ENCODE data around the gene SNRNP70.

DNA sequence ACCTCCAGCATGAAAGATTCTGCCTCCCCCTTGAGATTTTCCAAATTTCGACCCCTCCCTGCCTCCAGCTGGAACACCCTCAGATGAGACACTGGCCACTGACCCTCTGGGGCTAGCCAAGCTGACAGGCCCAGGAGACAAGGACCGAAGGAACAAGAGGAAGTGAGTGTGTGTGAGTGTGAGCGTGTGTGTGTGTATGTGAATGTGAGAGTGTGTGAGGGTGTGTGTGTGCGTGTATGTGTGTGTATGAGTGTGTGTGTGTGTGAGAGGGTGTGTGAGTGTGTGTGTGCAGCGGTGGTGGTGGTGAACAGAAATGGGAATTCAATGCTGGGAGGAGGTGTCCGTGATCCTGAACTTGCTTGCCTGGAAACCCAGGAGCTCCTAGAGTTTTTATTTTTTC is 56.1 kb downstream of the SNRNP70 start:
- TF ChIP-seq, protein P1, sequence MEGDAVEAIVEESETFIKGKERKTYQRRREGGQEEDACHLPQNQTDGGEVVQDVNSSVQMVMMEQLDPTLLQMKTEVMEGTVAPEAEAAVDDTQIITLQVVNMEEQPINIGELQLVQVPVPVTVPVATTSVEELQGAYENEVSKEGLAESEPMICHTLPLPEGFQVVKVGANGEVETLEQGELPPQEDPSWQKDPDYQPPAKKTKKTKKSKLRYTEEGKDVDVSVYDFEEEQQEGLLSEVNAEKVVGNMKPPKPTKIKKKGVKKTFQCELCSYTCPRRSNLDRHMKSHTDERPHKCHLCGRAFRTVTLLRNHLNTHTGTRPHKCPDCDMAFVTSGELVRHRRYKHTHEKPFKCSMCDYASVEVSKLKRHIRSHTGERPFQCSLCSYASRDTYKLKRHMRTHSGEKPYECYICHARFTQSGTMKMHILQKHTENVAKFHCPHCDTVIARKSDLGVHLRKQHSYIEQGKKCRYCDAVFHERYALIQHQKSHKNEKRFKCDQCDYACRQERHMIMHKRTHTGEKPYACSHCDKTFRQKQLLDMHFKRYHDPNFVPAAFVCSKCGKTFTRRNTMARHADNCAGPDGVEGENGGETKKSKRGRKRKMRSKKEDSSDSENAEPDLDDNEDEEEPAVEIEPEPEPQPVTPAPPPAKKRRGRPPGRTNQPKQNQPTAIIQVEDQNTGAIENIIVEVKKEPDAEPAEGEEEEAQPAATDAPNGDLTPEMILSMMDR (IDR thresholded peaks at IDR 0.05; ENCODE audit: low read depth, low read length): no peak
- TF ChIP-seq EZH2phosphoT487 (IDR thresholded peaks at IDR 0.05; ENCODE audit: low read depth): no peak
